Activated CD8-positive, alpha-beta memory T cell treated with anti-CD3 and anti-CD28 coated beads, Interleukin-2, amount 50 U/mL, for 48 hours (primary cell): Measurements from ENCODE around the gene CLEC11A.

ENCODE experiments used
- DNase-seq: peaks from one replicate; pipeline ENCODE4 v3.0.0-alpha.2; 2020

The CLEC11A gene, protein sequence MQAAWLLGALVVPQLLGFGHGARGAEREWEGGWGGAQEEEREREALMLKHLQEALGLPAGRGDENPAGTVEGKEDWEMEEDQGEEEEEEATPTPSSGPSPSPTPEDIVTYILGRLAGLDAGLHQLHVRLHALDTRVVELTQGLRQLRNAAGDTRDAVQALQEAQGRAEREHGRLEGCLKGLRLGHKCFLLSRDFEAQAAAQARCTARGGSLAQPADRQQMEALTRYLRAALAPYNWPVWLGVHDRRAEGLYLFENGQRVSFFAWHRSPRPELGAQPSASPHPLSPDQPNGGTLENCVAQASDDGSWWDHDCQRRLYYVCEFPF

DNA sequence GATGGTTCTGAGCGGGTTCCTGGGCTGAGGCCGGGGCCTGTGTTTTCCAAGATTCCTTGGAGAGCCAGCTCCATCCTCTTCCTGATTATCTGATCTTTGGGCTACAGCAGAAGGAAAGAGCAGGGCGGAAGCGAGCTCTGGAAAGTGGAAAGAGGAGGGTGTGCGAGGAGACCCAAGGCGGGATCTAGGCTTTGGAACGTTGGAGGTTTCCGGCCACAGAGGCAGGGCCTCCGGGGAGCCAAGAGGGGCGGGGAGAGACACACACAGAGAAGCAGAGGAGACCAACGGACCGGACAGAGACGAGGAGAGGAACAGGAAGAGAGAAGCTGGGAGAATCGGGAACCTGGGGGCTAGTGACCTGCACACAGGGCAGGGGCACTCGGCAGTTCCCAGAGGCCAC is at the start of gene CLEC11A:
Gene CLEC11A, plus strand, starts transcription at position 296 of the 400 bp plus-strand sequence. CDS start 162 bp downstream, outside the sequence.
- no peak for DNase-seq

DNA sequence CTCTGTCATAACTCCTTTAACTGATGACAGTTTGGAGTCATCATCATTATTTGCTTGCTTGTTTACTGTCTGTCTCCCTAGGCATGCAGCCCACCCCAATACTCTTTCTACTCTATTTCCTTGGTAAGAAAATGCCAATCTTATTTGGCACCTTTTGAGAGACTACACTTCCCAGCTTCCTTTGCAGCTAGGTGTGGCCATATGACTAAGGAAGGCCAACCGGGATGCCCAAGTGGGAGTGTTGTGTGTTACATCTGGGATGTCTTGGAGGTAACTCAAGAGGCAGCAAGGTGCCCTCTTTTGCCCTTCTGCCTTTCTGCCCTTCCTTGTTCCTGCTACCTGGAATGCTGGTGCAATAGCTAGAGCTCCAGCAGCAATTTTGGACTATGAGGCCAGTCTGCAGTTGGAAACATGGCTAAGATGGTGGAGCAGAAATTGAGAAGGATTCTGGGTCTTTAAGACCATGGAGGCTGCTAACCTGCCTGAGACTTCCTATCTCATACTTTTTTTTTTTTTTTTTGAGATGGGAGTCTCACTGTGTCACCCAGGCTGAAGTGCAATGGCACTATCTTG is 46.5 kb upstream of the CLEC11A start:
- no peak for DNase-seq

DNA sequence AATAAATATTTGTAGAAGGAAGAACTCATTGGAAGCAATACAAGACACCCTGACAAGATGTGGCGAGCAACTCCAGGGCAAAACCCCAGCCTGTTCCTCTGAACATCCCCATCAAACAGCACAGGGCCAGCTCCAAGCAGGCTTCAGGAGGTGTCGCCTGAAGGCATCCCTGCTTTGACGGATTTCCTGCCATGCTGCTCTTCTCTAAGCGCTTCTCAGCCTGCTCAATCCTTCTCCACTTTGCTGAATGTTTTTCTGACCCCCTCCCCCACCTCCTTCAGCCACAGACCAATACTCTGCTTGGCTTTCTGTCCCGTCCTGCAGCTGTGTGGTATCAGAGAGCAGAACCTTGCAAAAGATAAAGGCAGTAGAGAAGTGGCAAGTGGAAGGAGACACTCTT is 45.5 kb upstream of the CLEC11A start:
- DNase-seq: no peak

DNA sequence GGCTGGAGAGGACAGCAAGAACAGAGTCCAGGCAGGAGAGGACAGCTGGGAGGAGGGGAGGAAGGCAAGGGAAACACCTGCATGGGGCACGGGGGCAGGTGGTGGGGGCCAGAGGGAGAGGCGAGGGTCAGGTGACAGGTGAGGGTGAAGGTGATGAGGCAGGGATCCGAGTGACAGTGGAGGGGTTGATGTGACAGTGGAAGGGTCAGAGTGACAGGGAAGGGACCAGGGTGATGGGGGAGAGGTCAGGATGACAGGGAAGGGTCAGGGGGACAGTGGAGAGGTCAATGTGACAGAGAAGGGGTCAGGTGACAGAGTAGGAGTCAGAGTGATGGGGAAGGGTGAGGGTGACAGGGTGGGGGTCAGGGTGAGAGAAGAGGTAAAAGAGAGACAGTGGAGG is 44.8 kb upstream of the CLEC11A start:
- DNase-seq: no peak

DNA sequence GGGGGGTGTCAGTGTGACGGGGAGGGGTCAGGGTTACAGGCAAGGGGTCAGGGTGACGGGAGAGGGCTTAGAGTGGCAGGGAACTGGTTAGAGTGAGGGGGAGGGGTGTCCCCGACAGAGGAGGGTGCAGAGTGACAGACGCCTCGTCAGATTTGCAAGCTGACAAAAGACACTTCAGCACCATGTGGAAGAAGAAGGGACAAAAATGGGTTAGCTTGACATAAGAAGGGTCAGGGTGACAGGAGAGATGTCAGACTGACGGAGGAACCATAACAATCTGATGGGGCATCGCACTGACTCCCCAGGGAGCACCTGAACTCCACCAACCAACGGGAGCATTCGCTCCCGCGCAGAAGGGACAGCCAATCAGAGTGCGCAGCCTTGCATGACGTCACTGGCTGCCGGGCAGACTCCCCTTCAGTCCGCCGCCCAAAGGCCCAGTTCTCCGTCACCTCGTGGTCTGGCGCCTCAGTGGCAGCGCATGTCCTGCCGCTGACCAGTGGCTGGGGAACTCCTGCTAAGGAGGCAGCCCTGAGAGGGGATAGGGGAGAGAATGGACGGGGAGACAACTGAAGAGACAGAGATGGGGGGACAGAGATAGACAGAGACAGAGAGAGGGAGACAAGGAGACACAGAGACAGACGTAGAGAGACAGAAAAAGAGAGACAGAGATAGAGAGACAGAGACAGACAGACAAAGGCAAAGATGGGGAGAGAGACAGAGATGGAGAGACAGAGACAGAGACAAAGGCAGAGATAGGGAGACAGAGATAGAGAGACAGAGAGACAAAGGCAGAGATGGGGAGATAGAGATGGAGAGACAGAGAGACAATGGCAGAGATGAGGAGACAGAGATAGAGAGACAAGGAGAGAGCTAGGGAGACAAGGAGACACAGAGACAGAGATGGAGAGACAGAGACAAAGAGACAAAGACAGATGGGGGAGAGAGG is 43.7 kb upstream of the CLEC11A start:
- DNase-seq: peak; percentile 94

DNA sequence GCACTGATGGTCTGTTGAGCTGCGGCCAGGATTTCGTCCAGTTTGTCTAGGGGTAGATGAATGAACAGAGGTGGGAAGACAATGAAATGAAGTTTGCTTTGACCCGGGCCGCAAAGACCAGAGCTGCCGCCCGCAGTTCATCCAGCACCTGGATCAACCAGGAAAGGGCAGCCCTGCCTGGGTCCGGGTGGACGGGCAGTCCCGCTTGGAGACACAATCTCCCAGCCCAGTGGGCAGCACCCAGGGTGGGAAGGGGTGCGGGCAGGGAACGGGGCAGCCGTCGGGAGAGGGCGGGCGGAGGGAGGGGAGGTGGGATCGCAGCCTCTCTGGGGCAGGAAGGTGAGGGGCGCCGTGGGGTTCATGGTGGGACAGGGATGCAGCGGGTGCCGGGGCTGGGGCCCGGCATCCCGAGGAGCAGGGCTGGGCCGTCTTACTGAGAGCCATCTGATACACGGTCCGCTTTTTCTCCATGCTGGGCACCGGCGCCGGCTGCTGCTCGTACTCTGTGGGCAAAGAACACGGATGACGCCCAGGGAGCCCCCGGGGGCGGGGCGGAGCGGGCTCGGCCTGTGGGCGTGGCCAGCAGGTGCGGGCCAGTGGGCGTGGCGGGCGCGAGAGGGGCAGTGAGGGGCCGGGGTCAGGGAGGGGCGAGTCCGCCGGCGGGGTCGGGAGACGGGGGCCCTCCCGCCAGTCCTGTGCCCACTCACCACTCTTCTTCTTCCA is 36.7 kb upstream of the CLEC11A start:
- no peak for DNase-seq

DNA sequence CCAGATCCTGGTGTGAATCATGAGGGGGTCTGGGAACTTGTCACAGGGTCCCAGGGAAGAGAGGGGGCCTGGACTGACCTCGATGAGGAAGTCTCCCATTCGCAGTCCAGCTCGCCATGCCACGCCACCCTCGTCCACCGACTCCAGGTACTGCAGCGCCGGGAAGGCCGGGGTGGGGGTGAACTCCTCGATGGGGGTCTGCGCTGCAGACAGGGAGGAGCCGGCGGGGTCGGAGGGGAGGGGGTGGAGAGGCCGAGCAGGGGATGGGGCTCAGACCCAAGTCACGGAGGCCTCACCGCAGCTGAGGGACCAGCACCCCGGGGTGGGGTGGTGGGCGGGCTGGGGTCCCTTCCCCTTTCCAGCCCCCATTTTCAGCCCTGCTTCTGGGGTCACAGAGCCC is 34.4 kb upstream of the CLEC11A start:
- DNase-seq: no peak

DNA sequence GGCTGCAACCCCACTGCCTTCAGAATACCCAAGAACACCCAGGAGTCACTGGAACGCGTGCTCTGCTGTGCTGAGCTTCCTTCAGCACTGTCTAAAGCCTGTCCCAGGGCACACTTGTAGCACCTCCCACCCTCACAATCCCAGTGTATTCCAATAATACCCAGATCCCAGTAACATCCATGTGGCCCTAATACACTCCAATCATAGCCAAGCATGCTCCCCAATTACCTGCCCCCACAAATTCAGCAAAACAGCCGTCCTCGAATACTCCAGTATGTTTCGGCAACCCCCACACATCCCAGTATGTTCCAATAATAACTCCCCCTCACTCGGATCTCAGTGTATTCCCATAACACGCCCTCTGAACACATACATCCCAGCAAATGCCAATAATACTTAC is 32.7 kb upstream of the CLEC11A start:
- DNase-seq: no peak

DNA sequence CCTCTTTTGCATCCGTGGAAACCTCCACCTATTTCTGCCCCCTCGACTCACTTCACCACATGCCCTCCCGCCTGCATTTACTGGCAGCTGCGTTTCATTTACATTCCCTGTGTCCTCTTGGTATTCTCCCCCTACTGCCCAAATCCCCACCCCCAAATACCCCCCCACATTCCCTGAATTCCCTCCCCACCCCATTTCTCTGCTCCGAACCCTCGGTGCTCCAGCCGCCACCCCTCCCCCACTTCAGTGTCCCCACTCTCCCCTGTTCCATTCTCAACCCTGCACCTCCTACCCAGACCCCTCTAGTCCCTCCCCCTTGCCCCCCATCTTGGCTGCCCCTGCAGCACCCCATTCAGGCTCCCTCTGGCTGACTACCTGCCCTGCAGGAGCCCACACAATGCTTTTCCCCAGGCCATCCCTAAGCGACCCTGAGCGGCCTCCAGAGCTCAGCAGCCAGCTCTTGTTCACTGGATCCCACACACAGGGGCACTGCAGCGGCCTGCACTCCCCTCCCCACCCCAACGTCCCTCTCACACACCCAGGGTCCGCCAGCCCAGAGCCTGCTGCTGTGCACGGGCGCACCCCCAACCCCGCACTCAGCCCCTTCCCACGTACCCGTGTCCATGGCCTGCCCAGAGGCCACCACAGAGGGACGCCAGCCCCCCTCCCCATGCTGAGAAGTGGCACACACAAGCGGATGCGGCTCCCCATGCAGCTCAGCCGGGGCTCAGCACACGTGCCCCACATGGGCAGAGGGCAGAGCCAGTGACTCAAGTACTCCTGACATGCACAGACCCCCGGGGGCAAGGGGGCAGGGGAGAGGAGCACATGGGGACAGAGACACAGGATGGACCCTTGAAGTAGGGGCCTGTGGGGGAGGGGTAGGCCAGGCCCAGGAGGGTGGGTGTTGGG is 29.8 kb upstream of the CLEC11A start:
- no peak for DNase-seq

DNA sequence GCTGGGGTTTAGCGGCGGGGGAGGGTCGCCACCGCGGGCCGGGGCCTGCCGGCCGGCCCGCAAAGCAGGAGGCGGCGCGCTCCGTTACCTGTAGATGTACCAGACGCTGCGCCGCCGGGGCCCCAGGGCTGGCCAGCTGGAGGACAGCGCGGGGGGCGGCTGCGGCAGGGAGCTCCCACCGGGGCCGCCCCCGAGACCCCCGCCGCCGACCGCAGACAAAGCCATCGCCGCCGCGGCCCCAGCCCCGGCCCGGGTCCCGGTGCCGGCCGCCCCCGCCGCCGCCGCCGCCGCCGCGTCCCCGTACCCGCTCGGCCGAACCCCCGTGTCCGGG is 28.4 kb upstream of the CLEC11A start:
- no peak for DNase-seq

DNA sequence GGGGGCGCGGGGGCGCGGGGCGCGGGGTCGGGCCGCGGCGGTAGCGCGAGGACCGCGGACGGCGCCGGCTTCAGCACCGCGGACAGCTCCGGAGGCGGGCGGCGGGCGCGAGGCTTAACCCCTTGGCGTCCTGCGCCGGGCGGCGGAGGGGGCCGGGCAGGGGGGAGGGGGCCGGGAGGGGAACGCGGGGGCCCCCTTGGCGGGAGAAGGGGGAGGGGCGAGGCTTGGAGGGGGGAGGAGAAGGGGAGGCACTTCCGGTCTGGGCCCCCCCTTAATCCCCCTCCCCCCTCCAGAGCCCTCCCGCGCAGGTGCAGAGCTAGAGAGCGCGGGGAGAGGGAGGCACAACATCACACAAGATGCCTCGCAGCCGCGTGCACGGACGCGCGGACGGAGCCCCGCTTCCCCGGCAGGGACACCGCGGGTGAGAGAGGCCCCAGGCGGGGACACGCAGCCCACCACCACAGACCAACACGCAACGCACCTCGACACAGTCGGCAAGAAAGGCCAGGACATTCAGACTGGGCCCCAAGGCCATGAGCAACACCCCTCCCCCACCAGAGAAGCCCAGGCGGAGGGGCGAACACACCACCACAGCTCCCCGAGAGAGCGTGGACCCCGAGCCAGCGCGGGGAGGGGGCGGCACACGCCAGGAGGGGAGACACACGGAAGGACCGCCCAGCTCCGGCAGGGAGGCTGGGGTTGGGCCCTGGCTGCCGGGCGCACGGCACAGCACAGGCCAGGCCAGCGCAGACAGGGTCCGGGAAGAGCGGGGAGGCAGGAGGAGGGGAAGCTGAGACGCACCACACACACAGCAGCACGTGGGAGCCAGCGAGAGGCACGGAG is 27.7 kb upstream of the CLEC11A start:
- peak; percentile 74 for DNase-seq

DNA sequence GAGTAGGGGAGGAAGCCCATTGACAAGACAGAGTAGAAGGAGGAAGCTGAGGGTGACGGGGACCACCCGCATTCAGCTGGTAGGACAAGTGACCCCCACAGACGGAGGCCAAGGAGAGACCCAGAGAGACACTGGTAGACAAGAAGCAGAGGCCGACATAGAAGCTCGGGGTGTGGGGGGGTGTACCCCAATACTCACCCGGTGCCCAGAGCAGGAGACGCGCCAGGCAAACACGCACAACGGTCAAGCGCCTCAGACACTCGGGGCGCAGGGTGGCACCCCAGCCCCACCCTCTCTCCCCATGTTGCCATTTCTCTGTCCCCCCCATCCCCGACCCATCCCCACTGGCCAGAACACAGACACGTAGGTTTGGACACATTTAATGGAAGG is 27.1 kb upstream of the CLEC11A start:
- no peak for DNase-seq

DNA sequence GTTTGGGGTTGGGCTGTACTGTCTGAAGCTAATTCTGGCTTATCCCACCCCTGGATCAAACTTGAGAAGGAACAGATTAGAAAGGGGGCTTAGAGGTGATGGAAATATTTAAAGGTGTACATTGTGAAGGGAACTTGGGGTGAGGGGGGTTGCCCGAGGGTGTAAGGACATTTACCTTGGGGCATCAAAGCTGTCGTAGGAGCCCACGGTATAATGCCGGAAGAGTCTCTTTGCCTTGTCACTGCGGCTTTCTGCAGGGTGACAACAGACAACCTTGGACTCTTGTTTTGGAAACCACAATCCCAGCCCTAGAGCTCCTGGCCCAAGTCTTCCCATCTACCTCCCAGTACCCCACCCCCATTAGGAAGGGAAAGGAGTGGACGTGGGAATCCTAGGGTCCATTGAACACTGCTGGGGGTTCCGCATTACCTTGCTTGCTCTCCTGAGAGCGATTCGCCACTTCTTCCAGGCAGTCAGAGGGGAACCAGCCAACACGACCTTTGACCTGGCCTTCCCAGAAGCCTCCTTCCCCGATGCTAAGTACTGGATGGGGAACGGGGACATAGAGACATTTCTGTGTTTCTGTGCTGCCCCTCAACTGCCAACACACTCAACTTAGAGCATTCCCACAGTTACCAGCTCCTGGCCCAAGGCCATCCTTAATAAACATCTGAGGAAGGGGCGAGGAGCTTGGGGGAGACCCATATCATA is 25.6 kb upstream of the CLEC11A start:
- DNase-seq: no peak

DNA sequence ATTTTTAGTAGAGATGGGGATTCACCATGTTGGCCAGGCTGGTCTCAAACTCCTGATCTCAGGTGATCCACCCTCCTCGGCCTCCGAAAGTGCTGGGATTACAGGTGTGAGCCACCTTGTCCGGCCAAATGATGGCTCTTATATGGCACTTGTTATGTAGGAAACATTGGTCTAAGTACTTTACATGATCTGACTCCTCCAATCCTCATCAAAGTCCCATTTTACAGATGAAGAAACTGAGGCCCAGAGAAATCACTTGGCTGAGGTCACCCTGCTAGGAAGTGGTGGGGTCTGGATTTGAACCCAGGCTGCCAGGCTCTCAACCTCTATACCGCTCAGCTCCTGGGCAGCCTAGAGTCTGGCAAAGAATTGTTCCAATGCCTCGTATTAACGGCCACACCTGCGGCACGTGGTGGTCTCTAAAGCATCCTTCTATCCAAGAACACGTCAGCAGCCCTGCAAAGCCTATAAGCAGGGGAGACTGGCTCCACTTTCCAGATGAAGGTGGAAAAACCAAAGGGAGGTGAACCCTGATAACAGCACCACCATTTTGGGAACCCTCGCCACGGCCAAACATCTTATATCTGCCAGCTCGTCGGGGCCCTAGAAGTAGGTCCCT is 21.7 kb upstream of the CLEC11A start:
- no peak for DNase-seq

DNA sequence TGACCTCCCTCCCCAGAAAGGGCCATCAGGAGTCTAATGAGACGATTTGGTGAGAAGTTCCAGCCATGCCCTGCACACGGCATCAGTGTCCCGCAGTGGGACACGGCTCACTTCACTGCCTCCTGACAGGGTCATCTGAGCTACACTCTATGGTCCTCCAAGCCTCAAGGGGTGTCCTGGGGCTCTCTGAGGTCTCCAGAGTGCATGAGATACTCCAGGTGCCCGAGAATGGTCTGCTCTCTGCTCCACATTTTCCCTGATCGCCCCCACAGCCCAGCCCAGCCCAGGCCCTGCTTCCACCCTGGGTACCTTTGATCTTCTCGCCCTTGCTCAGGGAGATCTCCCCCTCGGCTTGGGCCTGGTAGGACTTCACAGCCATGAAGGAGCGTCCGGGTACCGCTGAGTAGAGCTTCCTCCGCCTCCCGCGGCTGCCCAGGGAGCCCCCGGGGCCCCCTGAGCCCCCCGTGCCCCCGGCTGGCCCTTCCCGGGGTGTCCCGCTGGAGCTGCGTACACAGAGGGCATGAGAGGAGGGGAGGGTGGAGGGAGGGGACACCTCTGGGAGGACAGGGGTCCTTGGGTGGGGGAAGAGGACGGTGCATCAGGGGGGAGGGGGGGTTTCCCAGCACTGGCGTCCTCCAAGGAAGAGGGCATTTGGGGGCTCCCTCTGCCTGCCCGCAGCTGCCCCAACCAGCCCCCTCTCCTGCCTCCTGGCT is 20.9 kb upstream of the CLEC11A start:
- DNase-seq: no peak

DNA sequence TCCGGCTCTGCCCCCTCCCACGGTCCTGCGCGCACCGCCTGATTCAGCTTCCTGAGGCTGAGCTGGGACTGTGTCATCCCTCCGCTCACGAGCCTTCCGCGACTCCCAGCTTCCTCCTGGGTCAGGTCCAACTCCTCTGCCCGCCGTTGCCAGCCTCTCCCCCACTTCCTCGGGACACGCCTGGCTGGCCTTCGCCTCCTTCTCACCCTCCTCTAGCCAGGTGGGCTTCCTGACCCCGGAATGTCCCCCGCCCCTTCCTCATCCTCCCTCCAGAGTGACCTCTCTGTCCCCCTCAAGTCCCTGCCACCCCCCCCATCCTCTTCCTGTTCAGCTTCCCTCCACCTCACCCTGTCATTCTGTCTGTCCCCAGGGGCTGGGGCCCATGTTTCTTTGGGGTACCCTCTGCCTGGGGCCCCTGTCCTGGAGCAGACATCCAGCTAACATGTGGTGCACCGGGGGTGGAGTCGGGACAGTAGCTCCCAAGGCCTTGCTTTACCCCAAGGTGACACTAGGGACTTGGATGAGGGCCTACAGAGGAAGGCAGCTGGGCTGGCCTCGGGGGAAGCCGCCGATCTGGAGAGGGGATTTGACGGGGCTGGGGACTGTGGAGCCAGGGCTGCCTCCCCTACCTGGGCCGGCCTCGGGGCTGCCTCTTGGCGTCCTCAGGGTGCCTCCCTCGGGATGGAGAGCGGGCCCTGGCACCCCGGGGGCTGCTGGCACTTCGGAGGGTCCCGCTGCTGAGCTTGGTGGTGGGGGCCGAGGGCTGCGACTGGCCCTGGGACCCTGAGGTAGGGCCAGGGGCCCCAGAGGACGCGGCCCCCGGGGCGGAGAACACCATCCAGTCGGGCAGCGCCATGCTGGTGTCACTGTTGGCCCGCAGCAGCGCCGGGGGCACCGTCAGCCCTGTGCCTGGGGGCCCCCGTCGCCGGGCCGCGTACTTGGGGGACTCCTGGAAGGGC is 20.0 kb upstream of the CLEC11A start:
- no peak for DNase-seq

DNA sequence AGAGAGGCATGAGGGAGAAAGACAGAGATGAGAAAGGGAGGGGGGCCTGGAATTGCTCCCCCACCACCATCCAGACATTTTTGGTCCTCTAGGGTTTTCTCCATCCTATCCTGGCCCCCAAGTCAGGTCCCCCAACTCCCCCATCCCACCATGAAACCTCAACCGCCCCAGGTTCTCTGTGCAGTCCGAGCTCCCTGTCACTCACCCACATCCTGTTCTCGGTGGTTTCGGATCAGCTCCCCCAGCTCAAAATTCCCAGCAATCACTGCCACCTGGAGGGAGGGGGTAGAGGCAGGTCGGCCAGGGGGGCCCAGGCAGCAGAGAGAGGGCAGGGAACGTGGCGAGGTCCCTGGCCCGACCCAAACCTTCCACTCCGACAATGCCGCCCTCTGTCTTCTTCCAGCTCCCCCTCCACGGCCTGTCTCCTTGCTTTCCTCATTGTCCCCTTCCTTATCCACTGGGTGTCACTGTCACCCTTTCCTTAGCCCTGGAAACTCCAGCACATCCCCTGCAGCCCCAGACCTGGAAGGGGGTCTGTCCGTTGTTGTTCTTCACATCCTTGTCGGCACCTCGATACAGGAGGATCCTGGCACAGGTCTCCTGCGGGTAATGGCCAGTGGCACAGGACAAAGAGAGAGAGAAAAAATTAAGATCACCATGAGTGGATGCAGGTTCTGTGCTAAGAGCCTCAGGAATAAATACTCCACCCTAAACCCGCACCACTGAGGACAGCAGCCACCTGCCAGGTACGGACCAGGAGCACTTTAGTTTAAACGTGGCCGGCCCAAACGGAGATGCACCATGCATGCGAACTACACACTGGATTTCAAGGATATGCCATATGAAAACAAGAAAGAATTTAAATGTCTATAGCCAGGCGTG is 19.0 kb upstream of the CLEC11A start:
- no peak for DNase-seq
